A549 (cell line): Measurements from ENCODE around the gene FBXL4.

Experiments
- EP300 ChIP-seq, 2 experiments: fragments of >200 bp; sonication (Bioruptor Twin); formaldehyde crosslinking; IDR thresholded peaks; 2 replicates in 1 of 2; 3 replicates in 1 of 2; pipeline ENCODE4 v1.6.1; 2016 to 2017
- NPAS2 ChIP-seq: fragments of 250-450 bp; sonication (Bioruptor Pico); IDR thresholded peaks from 2 replicates; pipeline ENCODE4 v1.8.0; 2022; ENCODE audit warnings: mild to moderate bottlenecking, moderate library complexity, borderline replicate concordance

GRCh38 chr6:98944598-98945081 lies 3.1 kb downstream of the FBXL4 start:
- no peak for TF ChIP-seq EP300 (IDR thresholded peaks at IDR 0.05)
- no peak for TF ChIP-seq NPAS2 (CRISPR knock-in tag)
